Pancreas (tissue), 10 donors: ENCODE measurements around the gene HLA-B. TPM values are rescaled to one million over a fixed set of nuclear protein-coding genes. Genes with fewer than 3 reads are reported as not detected.

Experiments
- ATAC-seq, 4 donors: fragments of 200-7000 bp; cut with Tn5 transposase; one replicate each; pipeline versions ENCODE4 v1.8.0 to v1.9.1; 2020; ENCODE audit warnings: mild to moderate bottlenecking in 4 of 4, moderate library complexity in 4 of 4
- DNase-seq, 6 donors: peaks; one replicate each; pipeline ENCODE4 v3.0.0-alpha.2; 2020
- FAIRE-seq: peaks from 2 replicates; lab custom pipeline; 2012; peaks lifted over from hg19 to GRCh38; lab: Jason Lieb, UNC
- H3K27ac ChIP-seq, 4 donors: fragments of 200-600 bp; sonication (generic); 1 replicate in 3 of 4; 2 replicates in 1 of 4; pipeline versions ENCODE4 v1.5.0 to v1.8.0; 2020
- H3K27me3 ChIP-seq, 4 donors: fragments of 200-600 bp; one replicate each; pipeline ENCODE4 v1.8.0; 2021
- H3K36me3 ChIP-seq, 3 donors: fragments of 200-600 bp; sonication (generic) in 1 of 3; one replicate each; pipeline versions ENCODE4 v1.5.0 to v1.8.0; 2020 to 2021
- H3K4me1 ChIP-seq, 3 donors: fragments of 200-600 bp; one replicate each; pipeline ENCODE4 v1.8.0; 2021
- H3K4me3 ChIP-seq, 4 donors: fragments of 200-600 bp; sonication (generic) in 2 of 4; one replicate each; pipeline versions ENCODE4 v1.5.0 to v1.8.0; 2020 to 2021
- H3K9me3 ChIP-seq, 4 donors: fragments of 200-600 bp; one replicate each; pipeline ENCODE4 v1.8.0; 2021
- WGBS, 2 donors: extraction: QIAGEN DNeasy Blood & Tissue Kit; methylation state at CpG; one replicate each; pipeline ENCODE4 v1.1.7; 2013; 5-methylcytosine and 5-hydroxymethylcytosine counted together
- intact Hi-C, 3 donors: fragments of 100-400 bp; cut with DNase I; formaldehyde crosslinking; loops; one replicate each; pipeline versions ENCODE4 v1.11.1 to v1.14.2; 2022
- microRNA-seq, 2 donors: library from miRNA; unstranded; fragments of <30 nt; microRNA quantifications; one replicate each; pipeline versions ENCODE4 to v1.1.0, GENCODE V29; 2019 to 2020
- polyA plus RNA-seq, 2 donors: library from polyadenylated mRNA; stranded (reverse); fragments of 200-250 nt; gene quantifications; one replicate each; pipeline ENCODE4 v1.2.3, GENCODE V29; 2013
- total RNA-seq, 6 donors: library from RNA; stranded (reverse); fragmentation: NEBNext Ultra II Directional in 4 of 6; extraction: Animal tissue kit (Norgen Biotek cat#: 25700) in 4 of 6; gene quantifications; one replicate each; pipeline versions ENCODE4 v1.2.1 to v1.2.4, GENCODE V29; 2021 to 2023
- TF ChIP-seq, protein P1 (sequence below), 4 donors: fragments of 200-600 bp; sonication (generic) in 3 of 4; IDR thresholded peaks; one replicate each; pipeline versions ENCODE4 v1.5.0 to v1.8.0; 2021; ENCODE audit warnings: antibody characterized with exemption in 4 of 4
- donor health status: healthy with polysubstance abuse.
- donor health status: DM: no; HTN: no; CAD: no; lungs with moderate emphysema.
- donor health status: DM: no; HTN: no; CAD: no.
- donor health status: control.
- donor health status: control.
- donor health status: Bipolar disorder and iron deficiency.
- donor health status: DM: yes; HTN: yes; CAD: no.
- donor health status: DM: no; HTN: no; CAD: no.
- donor health status: DM: no; HTN: no; CAD: no.
- donor health status: DM: yes; HTN: yes; CAD: no.

Gene HLA-B
- total and polyA plus RNA-seq, 8 donors: 141 to 1,089 (median 262) TPM

- peak overlapping the region; percentile 30 to 67 (median 43) for H3K4me3 ChIP-seq
- H3K27me3 ChIP-seq: no peaks in the 10 kb centered on the region
- H3K27ac ChIP-seq: peak overlapping the region in 2 of 4 donors; percentile 55 to 71
- H3K36me3 ChIP-seq: no peaks in the 10 kb centered on the region
- FAIRE-seq (no peak), DNase-seq (peak in 5 of 6 donors; percentile 86 to 95 (median 91)), ATAC-seq (peak; percentile 93 to 99 (median 98))
- TF ChIP-seq, protein P1, sequence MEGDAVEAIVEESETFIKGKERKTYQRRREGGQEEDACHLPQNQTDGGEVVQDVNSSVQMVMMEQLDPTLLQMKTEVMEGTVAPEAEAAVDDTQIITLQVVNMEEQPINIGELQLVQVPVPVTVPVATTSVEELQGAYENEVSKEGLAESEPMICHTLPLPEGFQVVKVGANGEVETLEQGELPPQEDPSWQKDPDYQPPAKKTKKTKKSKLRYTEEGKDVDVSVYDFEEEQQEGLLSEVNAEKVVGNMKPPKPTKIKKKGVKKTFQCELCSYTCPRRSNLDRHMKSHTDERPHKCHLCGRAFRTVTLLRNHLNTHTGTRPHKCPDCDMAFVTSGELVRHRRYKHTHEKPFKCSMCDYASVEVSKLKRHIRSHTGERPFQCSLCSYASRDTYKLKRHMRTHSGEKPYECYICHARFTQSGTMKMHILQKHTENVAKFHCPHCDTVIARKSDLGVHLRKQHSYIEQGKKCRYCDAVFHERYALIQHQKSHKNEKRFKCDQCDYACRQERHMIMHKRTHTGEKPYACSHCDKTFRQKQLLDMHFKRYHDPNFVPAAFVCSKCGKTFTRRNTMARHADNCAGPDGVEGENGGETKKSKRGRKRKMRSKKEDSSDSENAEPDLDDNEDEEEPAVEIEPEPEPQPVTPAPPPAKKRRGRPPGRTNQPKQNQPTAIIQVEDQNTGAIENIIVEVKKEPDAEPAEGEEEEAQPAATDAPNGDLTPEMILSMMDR (IDR thresholded peaks at IDR 0.05): no peak
- intact Hi-C loops: no loop called here
- no peaks in the 10 kb centered on the region for H3K9me3 ChIP-seq
- 4 to 11% methylated on average over 14 to 55 of the region's 57 CpGs for WGBS, 2 donors
- no peaks in the 10 kb centered on the region for H3K4me1 ChIP-seq
Observed at GRCh38 chr6:31308050-31308844, 48.7 kb downstream of the HLA-B start.

DNA sequence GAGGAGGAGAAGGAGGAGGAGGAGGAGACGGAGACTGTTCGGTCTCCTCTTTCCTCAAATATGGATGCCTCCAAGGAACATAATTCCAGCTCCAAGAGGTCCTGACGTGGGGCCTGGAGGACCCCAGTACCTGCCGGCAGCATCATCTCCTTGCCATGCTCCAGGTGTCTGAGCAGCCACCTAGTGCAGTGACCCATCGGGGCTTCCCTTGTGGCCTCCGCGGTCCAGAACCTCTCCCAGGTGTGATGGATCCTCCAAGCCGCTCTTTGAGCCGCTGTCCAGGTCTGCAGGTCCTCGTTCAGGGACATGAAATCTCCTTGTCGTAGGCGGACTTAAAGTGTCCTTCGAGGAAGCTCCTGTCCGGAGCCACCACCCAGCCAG is 49.3 kb downstream of the HLA-B start:
- ATAC-seq: peak in 2 of 4 donors; percentile 4 to 6

DNA sequence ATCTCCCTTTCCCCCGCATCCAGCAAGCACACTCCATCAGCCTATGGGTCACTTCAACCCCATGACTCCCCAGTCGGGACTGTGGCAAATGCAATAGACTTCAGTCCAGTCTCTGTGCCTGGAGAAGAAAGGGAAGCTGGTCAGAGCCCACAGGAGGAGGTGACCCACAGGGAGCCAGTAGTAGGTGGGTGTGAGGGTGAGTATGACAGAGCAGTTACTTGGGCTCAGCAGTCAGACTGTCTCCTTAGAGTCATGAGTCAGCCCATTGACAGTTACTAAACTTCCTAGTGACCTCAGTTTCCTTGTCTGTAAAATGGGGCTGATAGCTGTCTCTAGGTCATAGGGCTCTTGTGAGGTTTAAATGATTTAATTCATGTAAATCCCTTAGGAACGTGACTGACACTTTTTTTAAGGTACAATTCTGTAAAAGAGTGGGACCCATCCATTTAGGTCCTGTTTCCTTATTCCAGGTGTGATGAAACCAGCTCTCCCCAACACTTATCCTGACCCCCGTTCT is 51.2 kb downstream of the HLA-B start:
- 50 to 53% methylated on average over 4 of the region's 4 CpGs for WGBS, 2 donors
- no peak overlapping the region for H3K4me3 ChIP-seq
- DNase-seq (no peak), ATAC-seq (no peak), FAIRE-seq (no peak)
- intact Hi-C loops: no loop called here
- no peaks in the 10 kb centered on the region for H3K9me3 ChIP-seq
- no peaks in the 10 kb centered on the region for H3K4me1 ChIP-seq
- no peaks in the 10 kb centered on the region for H3K27me3 ChIP-seq
- no peak overlapping the region for H3K27ac ChIP-seq
- H3K36me3 ChIP-seq: no peaks in the 10 kb centered on the region
- TF ChIP-seq, protein P1 (IDR thresholded peaks at IDR 0.05): no peak

More for the DNA sequence above, 49.3 kb downstream of the HLA-B start:
- Histone ChIP-seq H3K27ac (no peak overlapping the region), H3K4me3 (peak overlapping the region in 2 of 4 donors; percentile 42 to 67), H3K9me3 (no peaks in the 10 kb centered on the region), H3K27me3 (no peaks in the 10 kb centered on the region), H3K36me3 (no peaks in the 10 kb centered on the region), H3K4me1 (no peaks in the 10 kb centered on the region)
- DNase-seq (no peak), FAIRE-seq (no peak)
- intact Hi-C loops: no loop called here
- TF ChIP-seq, protein P1 (IDR thresholded peaks at IDR 0.05): no peak
- WGBS, 2 donors: 61 to 65% methylated on average over 14 of the region's 14 CpGs

DNA sequence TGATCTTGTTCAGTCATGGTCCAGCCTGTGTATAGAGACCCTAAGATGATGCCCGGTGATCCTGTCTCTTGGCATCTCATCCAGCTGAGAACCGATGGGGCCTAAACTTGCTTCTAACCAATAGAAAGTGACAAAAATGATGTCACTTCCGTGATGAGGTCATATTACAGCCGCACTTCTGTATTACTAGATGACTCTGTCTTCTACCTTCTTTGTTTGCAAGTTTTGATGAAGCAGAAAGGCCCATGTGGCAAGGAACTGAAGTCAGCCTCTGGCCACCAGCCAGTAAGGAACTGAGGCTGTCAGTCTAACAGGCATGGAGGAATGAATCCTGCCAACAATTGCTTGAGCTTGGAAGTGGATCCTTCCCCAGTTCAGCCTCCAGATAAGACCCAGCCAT is 52.3 kb downstream of the HLA-B start:
- no peak for DNase-seq
- Histone ChIP-seq H3K27me3 (no peaks in the 10 kb centered on the region), H3K27ac (no peak overlapping the region), H3K9me3 (no peaks in the 10 kb centered on the region), H3K4me1 (no peaks in the 10 kb centered on the region), H3K36me3 (no peaks in the 10 kb centered on the region), H3K4me3 (no peak overlapping the region)
- TF ChIP-seq, protein P1 (IDR thresholded peaks at IDR 0.05): no peak
- WGBS, 2 donors: 65 to 78% methylated on average over 4 of the region's 4 CpGs
- no peak for FAIRE-seq
- ATAC-seq: no peak
- intact Hi-C loops: no loop called here

Small RNAs within 50 kb of the gene (microRNA-seq; reads per million reads assigned to microRNA genes)
- gene MIR6891: 0 reads per million in 2 donors

Other genes starting within 250 kb of the HLA-B start
- not detected for gene C6orf15, start 244.6 kb downstream of the HLA-B start, total RNA-seq
- gene C6orf15, start 244.6 kb downstream of the HLA-B start, polyA plus RNA-seq: not detected
- gene PSORS1C1, start 242.4 kb downstream of the HLA-B start, total RNA-seq: 1 to 10 TPM in 1 of 6 donors, under 1 TPM in 5; 0.06 to 1.4 (median 0.30) TPM
- gene PSORS1C1, start 242.4 kb downstream of the HLA-B start, polyA plus RNA-seq: 1 to 10 TPM in 1 of 2 donors, under 1 TPM in 1; 0.70 to 1.9 TPM
- gene CDSN, start 236.7 kb downstream of the HLA-B start, total RNA-seq: under 1 TPM in 1 of 6 donors, not detected in 5; 0.06 TPM
- under 1 TPM; 0.05 to 0.08 TPM for gene CDSN, start 236.7 kb downstream of the HLA-B start, polyA plus RNA-seq
- gene PSORS1C2, start 218.1 kb downstream of the HLA-B start, total RNA-seq: not detected
- gene PSORS1C2, start 218.1 kb downstream of the HLA-B start, polyA plus RNA-seq: not detected
- 10 to 100 TPM in 5 of 6 donors, 1 to 10 TPM in 1; 6.7 to 19.3 (median 11.3) TPM for gene CCHCR1, start 199.4 kb downstream of the HLA-B start, total RNA-seq
- gene CCHCR1, start 199.4 kb downstream of the HLA-B start, polyA plus RNA-seq: 10 to 100 TPM; 22.3 to 27.0 TPM
- gene TCF19, start 198.6 kb downstream of the HLA-B start, total RNA-seq: 1 to 10 TPM in 5 of 6 donors, under 1 TPM in 1; 0.83 to 2.4 (median 1.8) TPM
- 1 to 10 TPM; 1.9 to 3.4 TPM for gene TCF19, start 198.6 kb downstream of the HLA-B start, polyA plus RNA-seq
- 10 to 100 TPM in 1 of 6 donors, 1 to 10 TPM in 5; 1.1 to 23.6 (median 3.2) TPM for gene POU5F1, start 186.5 kb downstream of the HLA-B start, total RNA-seq
- gene POU5F1, start 186.5 kb downstream of the HLA-B start, polyA plus RNA-seq: 10 to 100 TPM in 1 of 2 donors, 1 to 10 TPM in 1; 8.6 to 32.1 TPM
- gene HLA-C, start 85.1 kb downstream of the HLA-B start, total RNA-seq: 100 to 1,000 TPM; 135 to 297 (median 208) TPM
- gene HLA-C, start 85.1 kb downstream of the HLA-B start, polyA plus RNA-seq: 100 to 1,000 TPM; 147 to 160 TPM
- gene MICA, start 46.4 kb upstream of the HLA-B start, total RNA-seq: 10 to 100 TPM in 1 of 6 donors, 1 to 10 TPM in 5; 4.8 to 15.8 (median 5.7) TPM
- gene MICA, start 46.4 kb upstream of the HLA-B start, polyA plus RNA-seq: 10 to 100 TPM; 13.6 to 22.6 TPM
- gene MICB, start 141.0 kb upstream of the HLA-B start, total RNA-seq: 1 to 10 TPM in 2 of 6 donors, under 1 TPM in 4; 0.24 to 1.7 (median 0.51) TPM
- under 1 TPM; 0.23 to 0.76 TPM for gene MICB, start 141.0 kb upstream of the HLA-B start, polyA plus RNA-seq
- gene MCCD1, start 171.8 kb upstream of the HLA-B start, total RNA-seq: not detected
- not detected for gene MCCD1, start 171.8 kb upstream of the HLA-B start, polyA plus RNA-seq
- 100 to 1,000 TPM; 134 to 233 (median 153) TPM for gene DDX39B, start 184.8 kb upstream of the HLA-B start, total RNA-seq
- 100 to 1,000 TPM; 423 to 669 TPM for gene DDX39B, start 184.8 kb upstream of the HLA-B start, polyA plus RNA-seq
- under 1 TPM; 0.16 to 0.81 (median 0.36) TPM for gene ATP6V1G2, start 189.4 kb upstream of the HLA-B start, total RNA-seq
- 1 to 10 TPM; 1.9 to 2.1 TPM for gene ATP6V1G2, start 189.4 kb upstream of the HLA-B start, polyA plus RNA-seq
- gene NFKBIL1, start 190.4 kb upstream of the HLA-B start, total RNA-seq: 10 to 100 TPM; 12.1 to 25.3 (median 20.8) TPM
- 10 to 100 TPM; 26.5 to 46.0 TPM for gene NFKBIL1, start 190.4 kb upstream of the HLA-B start, polyA plus RNA-seq
- 1 to 10 TPM in 1 of 6 donors, under 1 TPM in 1, not detected in 4; 0.12 to 1.3 TPM for gene LTA, start 215.1 kb upstream of the HLA-B start, total RNA-seq
- under 1 TPM; 0.05 to 0.15 TPM for gene LTA, start 215.1 kb upstream of the HLA-B start, polyA plus RNA-seq
- gene TNF, start 218.4 kb upstream of the HLA-B start, total RNA-seq: under 1 TPM in 5 of 6 donors, not detected in 1; 0.29 to 0.87 (median 0.58) TPM
- gene TNF, start 218.4 kb upstream of the HLA-B start, polyA plus RNA-seq: under 1 TPM; 0.11 to 0.42 TPM
- 10 to 100 TPM in 1 of 6 donors, 1 to 10 TPM in 3, under 1 TPM in 2; 0.71 to 19.4 (median 1.9) TPM for gene LTB, start 225.2 kb upstream of the HLA-B start, total RNA-seq
- gene LTB, start 225.2 kb upstream of the HLA-B start, polyA plus RNA-seq: 1 to 10 TPM; 1.4 to 7.3 TPM
- 10 to 100 TPM in 2 of 6 donors, 1 to 10 TPM in 2, under 1 TPM in 2; 0.56 to 12.9 (median 2.6) TPM for gene LST1, start 229.1 kb upstream of the HLA-B start, total RNA-seq
- 1 to 10 TPM; 6.0 to 6.2 TPM for gene LST1, start 229.1 kb upstream of the HLA-B start, polyA plus RNA-seq
- under 1 TPM in 1 of 6 donors, not detected in 5; 0.28 TPM for gene NCR3, start 235.8 kb upstream of the HLA-B start, total RNA-seq
- gene NCR3, start 235.8 kb upstream of the HLA-B start, polyA plus RNA-seq: not detected